ENCODE measurements around the gene UQCRFS1.
"Not testable (repeated sequence)": the region's sequence is repeated elsewhere in the genome, so short reads cannot be mapped to it uniquely, and the experiment has no call there.

Gene UQCRFS1

GRCh38 chr19:29212648-29213573, at the start of gene UQCRFS1:
Gene UQCRFS1, minus strand, starts transcription at chr19:29213151. Its CDS starts 33 bp downstream, at chr19:29213118.
- peak; percentile 66 for DNase-seq (ENCODE audit: low read depth, low spot score)

GRCh38 chr19:29262085-29262484, 49.1 kb upstream of the UQCRFS1 start:
- no peak for DNase-seq (ENCODE audit: low read depth, low spot score)

- DNase-seq (ENCODE audit: low read depth, low spot score): no peak
These were observed 47.7 kb upstream of the UQCRFS1 start for GRCh38 chr19:29260477-29261317.

GRCh38 chr19:29259867-29260281, 46.9 kb upstream of the UQCRFS1 start:
- DNase-seq (ENCODE audit: low read depth, low spot score): no peak

- no peak for DNase-seq (ENCODE audit: low read depth, low spot score)
These were observed 46.2 kb upstream of the UQCRFS1 start for GRCh38 chr19:29259153-29259552.

GRCh38 chr19:29256516-29256915, 43.6 kb upstream of the UQCRFS1 start:
- DNase-seq (ENCODE audit: low read depth, low spot score): no peak

GRCh38 chr19:29255912-29256311, 43.0 kb upstream of the UQCRFS1 start:
- DNase-seq (ENCODE audit: low read depth, low spot score): no peak

- DNase-seq (ENCODE audit: low read depth, low spot score): no peak
These were observed 42.1 kb upstream of the UQCRFS1 start for GRCh38 chr19:29255006-29255405.

- DNase-seq (ENCODE audit: low read depth, low spot score): not testable (repeated sequence)
These were observed 36.8 kb upstream of the UQCRFS1 start for GRCh38 chr19:29249798-29250197.

GRCh38 chr19:29248332-29248844, 35.4 kb upstream of the UQCRFS1 start:
- no peak for DNase-seq (ENCODE audit: low read depth, low spot score)

GRCh38 chr19:29247872-29248271, 34.9 kb upstream of the UQCRFS1 start:
- DNase-seq (ENCODE audit: low read depth, low spot score): no peak

GRCh38 chr19:29247471-29247870, 34.5 kb upstream of the UQCRFS1 start:
- DNase-seq (ENCODE audit: low read depth, low spot score): no peak

- DNase-seq (ENCODE audit: low read depth, low spot score): no peak
These were observed 34.1 kb upstream of the UQCRFS1 start for GRCh38 chr19:29247051-29247450.

GRCh38 chr19:29245215-29245614, 32.3 kb upstream of the UQCRFS1 start:
- DNase-seq (ENCODE audit: low read depth, low spot score): no peak

GRCh38 chr19:29241324-29241723, 28.4 kb upstream of the UQCRFS1 start:
- no peak for DNase-seq (ENCODE audit: low read depth, low spot score)

GRCh38 chr19:29239213-29239776, 26.3 kb upstream of the UQCRFS1 start:
- no peak for DNase-seq (ENCODE audit: low read depth, low spot score)

- no peak for DNase-seq (ENCODE audit: low read depth, low spot score)
These were observed 20.6 kb upstream of the UQCRFS1 start for GRCh38 chr19:29233591-29233990.

GRCh38 chr19:29232315-29232852, 19.4 kb upstream of the UQCRFS1 start:
- DNase-seq (ENCODE audit: low read depth, low spot score): no peak

- not testable (repeated sequence) for DNase-seq (ENCODE audit: low read depth, low spot score)
These were observed 18.4 kb upstream of the UQCRFS1 start for GRCh38 chr19:29231306-29231705.

GRCh38 chr19:29217616-29218015, 4.7 kb upstream of the UQCRFS1 start:
- DNase-seq (ENCODE audit: low read depth, low spot score): no peak

GRCh38 chr19:29216021-29216420, 3.1 kb upstream of the UQCRFS1 start:
- no peak for DNase-seq (ENCODE audit: low read depth, low spot score)
